Measurements from ENCODE around the gene TUG1. TPM values are rescaled to one million over a fixed set of nuclear protein-coding genes. Genes with fewer than 3 reads are reported as not detected.

TUG1 gene
- polyA plus RNA-seq, 3 donors, result 9.9 to 81.3 (median 13.9) TPM

DNA sequence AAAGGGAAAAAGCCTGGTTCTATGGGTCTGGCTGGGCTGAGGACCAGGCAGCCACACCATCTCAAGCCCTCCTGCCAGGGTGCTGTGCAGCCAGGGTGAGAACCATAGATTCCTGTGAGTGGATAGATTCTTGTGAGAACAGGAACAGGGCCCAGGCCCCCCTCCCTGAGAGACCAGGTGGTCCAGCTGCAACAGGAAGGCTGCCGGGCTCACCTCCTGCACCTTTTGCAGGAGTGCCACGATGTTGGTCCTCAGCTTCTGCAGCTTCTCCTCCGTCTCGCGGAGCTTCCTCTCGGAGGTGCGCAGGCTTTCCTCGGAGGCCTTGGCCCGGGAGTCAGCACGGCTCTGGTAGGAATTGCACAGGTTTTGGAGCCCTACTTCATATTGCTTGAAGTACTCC is 41.3 kb upstream of the TUG1 start:
- TF ChIP-seq, protein P1, sequence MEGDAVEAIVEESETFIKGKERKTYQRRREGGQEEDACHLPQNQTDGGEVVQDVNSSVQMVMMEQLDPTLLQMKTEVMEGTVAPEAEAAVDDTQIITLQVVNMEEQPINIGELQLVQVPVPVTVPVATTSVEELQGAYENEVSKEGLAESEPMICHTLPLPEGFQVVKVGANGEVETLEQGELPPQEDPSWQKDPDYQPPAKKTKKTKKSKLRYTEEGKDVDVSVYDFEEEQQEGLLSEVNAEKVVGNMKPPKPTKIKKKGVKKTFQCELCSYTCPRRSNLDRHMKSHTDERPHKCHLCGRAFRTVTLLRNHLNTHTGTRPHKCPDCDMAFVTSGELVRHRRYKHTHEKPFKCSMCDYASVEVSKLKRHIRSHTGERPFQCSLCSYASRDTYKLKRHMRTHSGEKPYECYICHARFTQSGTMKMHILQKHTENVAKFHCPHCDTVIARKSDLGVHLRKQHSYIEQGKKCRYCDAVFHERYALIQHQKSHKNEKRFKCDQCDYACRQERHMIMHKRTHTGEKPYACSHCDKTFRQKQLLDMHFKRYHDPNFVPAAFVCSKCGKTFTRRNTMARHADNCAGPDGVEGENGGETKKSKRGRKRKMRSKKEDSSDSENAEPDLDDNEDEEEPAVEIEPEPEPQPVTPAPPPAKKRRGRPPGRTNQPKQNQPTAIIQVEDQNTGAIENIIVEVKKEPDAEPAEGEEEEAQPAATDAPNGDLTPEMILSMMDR (IDR thresholded peaks at IDR 0.05), result no peak
- H2AFZ ChIP-seq (ENCODE audit: insufficient read depth, low read depth, low read length, poor library complexity, severe bottlenecking), result no peak overlapping the region
- Mint-ChIP-seq H3K4me3 (no peak overlapping the region), H3K27ac (peak overlapping the region in 1 of 7 donors; percentile 1), H3K4me1 (no peaks in the 10 kb centered on the region), H3K36me3 (peaks cover 70 to 77% of the 10 kb centered on the region in 2 donors), H3K9me3 (no peaks in the 10 kb centered on the region), H3K27me3 (ENCODE audit: low read depth in 3 of 3) (peaks cover 0 to 5% (median 2%) of the 10 kb centered on the region in 3 donors)
- WGBS (ENCODE audit: insufficient coverage), result 97% methylated on average over 4 of the region's 10 CpGs
- intact Hi-C loops (cut with micrococcal nuclease), result no loop called here
- no peaks in the 10 kb centered on the region for H3K4me1 ChIP-seq (ENCODE audit: control insufficient read depth in 1 of 2, insufficient read depth in 2 of 2, low read length in 2 of 2)
- H3K9ac ChIP-seq (ENCODE audit: insufficient read depth, low read length, poor library complexity, severe bottlenecking), result no peak overlapping the region
- peaks cover 53 to 77% of the 10 kb centered on the region in 2 donors for H3K36me3 ChIP-seq (replicated peaks in 1 of 2; ENCODE audit: control insufficient read depth in 1 of 2, insufficient read depth in 2 of 2, low read length in 2 of 2)
- H3K27ac ChIP-seq (ENCODE audit: low read depth in 1 of 2, low read length in 2 of 2), result no peak overlapping the region
- no peaks in the 10 kb centered on the region for H4K20me1 ChIP-seq (ENCODE audit: insufficient read depth, low read length)
- H3K9me3 ChIP-seq (replicated peaks in 1 of 2; ENCODE audit: control insufficient read depth in 1 of 2, insufficient read depth in 1 of 2, low read length in 2 of 2), result no peaks in the 10 kb centered on the region
- no peaks in the 10 kb centered on the region for H3K79me2 ChIP-seq (ENCODE audit: insufficient read depth, low read length)
- H3K27me3 ChIP-seq (ENCODE audit: control insufficient read depth in 2 of 2, insufficient read depth in 2 of 2, low read length in 2 of 2), result no peaks in the 10 kb centered on the region
- DNase-seq, result no peak
- no peak overlapping the region for H3K4me3 ChIP-seq (replicated peaks in 1 of 3; ENCODE audit: low read depth in 2 of 3, low read length in 3 of 3)
- H3K4me2 ChIP-seq (replicated peaks; ENCODE audit: extremely low read depth, low read length, poor library complexity, severe bottlenecking), result no peak overlapping the region

DNA sequence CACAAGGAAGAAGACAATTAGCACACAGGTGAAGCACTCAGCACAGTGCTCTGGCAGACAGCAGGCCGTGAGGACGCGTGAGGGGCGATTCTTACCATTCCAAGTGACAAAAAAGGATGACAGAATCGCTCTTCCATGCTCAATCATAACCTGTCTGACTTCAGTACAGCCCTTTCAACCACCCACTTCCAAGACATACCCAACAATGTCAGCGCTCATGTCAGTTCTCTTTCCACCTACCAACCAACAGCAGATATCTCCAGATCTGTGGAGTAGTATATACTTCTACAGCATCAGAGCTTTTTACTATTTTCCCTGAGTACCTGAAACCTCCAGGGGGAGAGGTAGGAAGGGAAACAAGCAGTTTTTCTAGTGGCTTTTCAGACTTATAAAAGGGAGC is 40.7 kb upstream of the TUG1 start:
- Mint-ChIP-seq H3K4me3 (no peak overlapping the region), H3K9me3 (no peaks in the 10 kb centered on the region), H3K36me3 (peaks cover 76 to 83% of the 10 kb centered on the region in 2 donors), H3K27ac (no peak overlapping the region), H3K27me3 (ENCODE audit: low read depth in 3 of 3) (peaks cover 0 to 3% (median 0%) of the 10 kb centered on the region in 3 donors), H3K4me1 (no peaks in the 10 kb centered on the region)
- H3K4me3 ChIP-seq (replicated peaks in 1 of 3; ENCODE audit: low read depth in 2 of 3, low read length in 3 of 3), result no peak overlapping the region
- TF ChIP-seq, protein P1 (IDR thresholded peaks at IDR 0.05), result no peak
- no peak overlapping the region for H2AFZ ChIP-seq (ENCODE audit: insufficient read depth, low read depth, low read length, poor library complexity, severe bottlenecking)
- no peaks in the 10 kb centered on the region for H3K9me3 ChIP-seq (replicated peaks in 1 of 2; ENCODE audit: control insufficient read depth in 1 of 2, insufficient read depth in 1 of 2, low read length in 2 of 2)
- H3K4me2 ChIP-seq (replicated peaks; ENCODE audit: extremely low read depth, low read length, poor library complexity, severe bottlenecking), result no peak overlapping the region
- WGBS (ENCODE audit: insufficient coverage), result 93% methylated on average over 5 of the region's 6 CpGs
- no peak for DNase-seq
- H4K20me1 ChIP-seq (ENCODE audit: insufficient read depth, low read length), result no peaks in the 10 kb centered on the region
- H3K36me3 ChIP-seq (replicated peaks in 1 of 2; ENCODE audit: control insufficient read depth in 1 of 2, insufficient read depth in 2 of 2, low read length in 2 of 2), result peaks cover 59 to 83% of the 10 kb centered on the region in 2 donors
- H3K4me1 ChIP-seq (ENCODE audit: control insufficient read depth in 1 of 2, insufficient read depth in 2 of 2, low read length in 2 of 2), result no peaks in the 10 kb centered on the region
- H3K79me2 ChIP-seq (ENCODE audit: insufficient read depth, low read length), result no peaks in the 10 kb centered on the region
- intact Hi-C loops (cut with micrococcal nuclease), result no loop called here
- no peak overlapping the region for H3K9ac ChIP-seq (ENCODE audit: insufficient read depth, low read length, poor library complexity, severe bottlenecking)
- no peaks in the 10 kb centered on the region for H3K27me3 ChIP-seq (ENCODE audit: control insufficient read depth in 2 of 2, insufficient read depth in 2 of 2, low read length in 2 of 2)
- H3K27ac ChIP-seq (ENCODE audit: low read depth in 1 of 2, low read length in 2 of 2), result no peak overlapping the region

Measured in CD14-positive monocyte (primary cell).